GM21526 (cell line): ENCODE measurements around the gene PRAMEF5.
"Not testable (repeated sequence)": the region's sequence is repeated elsewhere in the genome, so short reads cannot be mapped to it uniquely, and the experiment has no call there.

Experiments
- ATAC-seq: cut with Tn5 transposase; IDR thresholded peaks from one replicate; pipeline ENCODE4 v1.9.1; 2021; ENCODE audit warnings: moderate library complexity; ENCODE audit not compliant: unreplicated experiment, low FRiP score

PRAMEF5 gene

DNA sequence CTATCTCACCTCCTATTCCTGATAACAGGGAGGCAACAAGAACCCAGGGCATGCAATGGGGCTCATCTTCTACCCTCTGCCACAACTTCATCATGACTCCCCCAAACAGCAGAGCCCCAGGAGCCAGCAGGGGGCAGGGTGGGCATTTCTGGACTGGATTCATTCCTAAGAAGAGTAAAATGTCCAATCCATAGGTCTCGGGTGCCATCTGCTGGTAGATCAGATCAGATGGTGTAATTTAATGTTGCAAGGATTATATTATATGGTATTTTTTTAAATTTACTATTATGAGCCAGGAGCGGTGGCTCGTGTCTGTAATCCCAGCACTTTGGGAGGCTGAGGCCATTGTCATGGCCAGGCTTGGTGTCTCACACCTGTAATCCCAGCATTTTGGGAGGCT is 11.1 kb downstream of the PRAMEF5 start:
- ATAC-seq: not testable (repeated sequence)

DNA sequence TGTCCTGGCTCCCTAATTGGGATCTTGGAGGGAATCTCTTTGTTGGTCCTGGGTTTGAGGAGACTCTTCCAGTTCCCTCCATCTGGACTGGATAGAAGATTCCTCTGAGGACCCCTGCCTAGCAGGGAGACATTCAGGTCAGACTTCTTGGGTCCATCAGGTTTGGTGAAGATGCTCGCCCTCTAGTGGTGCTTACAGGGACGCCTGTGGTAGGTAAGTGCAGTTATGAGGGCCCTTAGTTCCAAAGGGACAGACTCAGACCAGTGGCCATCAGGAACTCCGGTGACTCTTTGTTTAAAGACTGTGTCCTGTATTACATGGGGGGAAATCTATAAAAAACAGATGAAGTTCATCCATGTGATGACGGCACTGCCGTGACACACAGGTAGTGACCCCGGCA is 23.0 kb downstream of the PRAMEF5 start:
- not testable (repeated sequence) for ATAC-seq

DNA sequence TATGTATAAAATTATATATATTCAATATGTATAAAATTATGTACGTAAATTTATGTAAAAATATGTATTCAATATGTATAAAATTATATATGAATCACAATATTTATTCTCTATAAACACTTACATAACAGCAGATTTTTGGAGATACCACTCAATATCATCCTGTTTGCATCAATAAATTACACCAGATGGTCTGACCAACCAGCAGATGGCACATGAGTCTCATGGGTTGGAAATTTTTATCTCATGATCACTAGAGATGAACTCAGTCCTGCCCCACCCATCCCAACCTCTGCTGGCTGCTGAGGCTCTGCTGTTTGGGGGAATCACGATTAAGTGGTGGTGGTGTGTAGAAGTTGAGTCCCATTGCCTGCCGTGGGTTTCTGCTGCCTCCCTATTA is 25.6 kb downstream of the PRAMEF5 start:
- not testable (repeated sequence) for ATAC-seq

DNA sequence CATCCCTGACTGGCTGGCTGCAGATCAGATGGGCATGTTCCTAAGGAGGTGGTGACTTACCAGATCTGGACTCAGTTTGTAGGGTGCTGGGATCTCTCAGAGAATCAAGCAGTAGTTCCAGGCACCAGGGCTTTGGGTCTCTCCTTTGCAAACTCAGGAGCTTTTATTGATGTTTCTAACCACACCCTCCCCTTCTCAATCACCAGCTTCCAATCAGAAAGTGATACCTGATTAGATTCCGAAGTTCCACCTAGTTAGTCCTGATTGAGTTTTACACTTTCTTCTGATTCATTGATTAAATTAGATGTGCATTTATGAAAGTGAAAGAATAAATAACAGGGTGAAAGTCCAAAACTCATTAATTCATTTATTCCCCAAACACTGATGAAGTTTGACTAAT is 31.0 kb downstream of the PRAMEF5 start, which contains the start of gene PRAMEF8:
Gene PRAMEF8, minus strand, starts transcription at position 101 of the 400 bp plus-strand sequence. CDS start 1,046 bp downstream, outside the sequence.
- not testable (repeated sequence) for ATAC-seq

DNA sequence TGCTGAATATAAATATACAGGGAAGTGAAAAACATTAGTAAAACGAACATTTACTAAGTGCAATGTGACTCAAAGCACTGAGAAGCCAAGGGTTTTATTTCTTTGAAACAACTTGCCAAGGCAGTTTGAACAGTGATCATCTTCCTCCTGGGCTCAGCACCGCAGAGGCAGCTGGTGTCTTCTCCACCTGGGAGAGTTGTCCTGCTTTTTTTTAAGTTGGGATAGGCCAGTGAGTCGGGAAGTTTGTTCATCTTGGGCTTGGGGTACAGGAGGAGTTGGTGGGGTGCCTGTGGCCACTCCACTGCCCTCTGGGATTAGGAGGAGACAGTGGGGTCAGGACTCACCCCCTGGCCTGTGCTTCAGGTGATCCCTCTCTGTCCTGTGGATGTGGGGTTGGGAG is 35.0 kb downstream of the PRAMEF5 start:
- ATAC-seq: not testable (repeated sequence)

DNA sequence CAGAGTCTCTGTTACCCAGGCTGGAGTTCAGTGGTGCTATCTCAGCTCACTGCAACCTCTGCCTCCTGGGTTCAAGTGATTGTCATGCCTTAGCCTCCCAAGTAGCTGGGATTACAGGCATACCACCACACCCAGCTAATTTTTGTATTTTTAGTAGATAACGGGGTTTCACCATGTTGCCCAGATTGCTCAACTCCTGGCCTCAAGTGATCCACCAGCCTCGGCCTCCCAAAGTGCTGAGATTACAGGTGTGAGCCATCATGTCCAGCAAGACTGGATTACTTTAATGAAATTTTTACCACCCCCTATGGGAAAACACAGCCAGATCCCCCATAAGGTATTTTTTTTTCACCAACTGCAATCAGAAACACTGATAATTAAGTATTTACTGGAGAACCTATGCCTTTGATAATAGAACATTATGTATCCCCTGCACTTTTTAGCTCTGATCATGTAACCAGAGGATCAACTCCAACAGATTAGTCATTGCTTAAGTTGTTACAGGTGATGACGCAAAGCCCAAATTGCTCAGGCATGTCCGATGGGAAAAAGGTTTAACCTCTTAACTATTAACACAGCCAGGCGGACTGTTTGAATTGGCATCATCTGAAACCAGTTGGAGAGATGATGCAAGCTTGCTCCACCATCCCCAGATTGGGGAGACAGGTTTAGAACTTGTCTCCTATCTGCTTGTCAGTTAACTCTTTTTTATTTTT is 43.4 kb downstream of the PRAMEF5 start:
- not testable (repeated sequence) for ATAC-seq

DNA sequence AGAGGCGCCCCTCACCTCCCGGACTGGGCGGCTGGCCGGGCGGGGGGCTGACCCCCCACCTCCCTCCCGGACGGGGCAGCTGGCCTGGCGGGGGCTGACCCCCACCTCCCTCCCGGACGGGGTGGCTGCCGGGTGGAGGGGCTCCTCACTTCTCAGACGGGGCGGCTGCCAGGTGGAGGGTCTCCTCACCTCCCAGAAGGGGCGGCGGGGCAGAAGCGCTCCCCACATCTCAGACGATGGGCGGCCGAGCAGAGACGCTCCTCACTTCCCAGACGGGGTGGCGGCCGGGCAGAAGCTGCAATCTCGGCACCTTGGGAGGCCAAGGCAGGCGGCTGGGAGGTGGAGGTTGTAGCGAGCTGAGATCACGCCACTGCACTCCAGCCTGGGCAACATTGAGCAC is 44.7 kb downstream of the PRAMEF5 start:
- not testable (repeated sequence) for ATAC-seq

DNA sequence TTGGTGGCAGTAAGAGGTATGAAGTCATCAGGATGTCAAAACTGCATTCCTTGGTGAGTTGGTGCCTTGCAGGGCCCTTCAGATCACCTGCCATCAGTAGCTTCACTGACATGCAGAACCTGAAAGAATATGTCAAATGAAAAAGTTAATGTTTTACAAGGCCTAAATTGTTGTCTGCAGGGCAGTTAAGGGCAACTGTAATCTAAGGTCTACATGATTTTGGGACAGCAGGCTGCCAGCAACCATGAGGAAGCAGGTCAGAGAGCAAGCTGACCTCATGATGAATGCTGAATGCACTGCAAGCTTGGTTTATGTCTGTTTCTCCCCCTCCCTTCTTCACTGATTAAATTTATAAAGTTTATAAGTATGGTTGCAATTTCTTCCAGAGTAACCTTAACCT is 48.2 kb downstream of the PRAMEF5 start:
- ATAC-seq: not testable (repeated sequence)

DNA sequence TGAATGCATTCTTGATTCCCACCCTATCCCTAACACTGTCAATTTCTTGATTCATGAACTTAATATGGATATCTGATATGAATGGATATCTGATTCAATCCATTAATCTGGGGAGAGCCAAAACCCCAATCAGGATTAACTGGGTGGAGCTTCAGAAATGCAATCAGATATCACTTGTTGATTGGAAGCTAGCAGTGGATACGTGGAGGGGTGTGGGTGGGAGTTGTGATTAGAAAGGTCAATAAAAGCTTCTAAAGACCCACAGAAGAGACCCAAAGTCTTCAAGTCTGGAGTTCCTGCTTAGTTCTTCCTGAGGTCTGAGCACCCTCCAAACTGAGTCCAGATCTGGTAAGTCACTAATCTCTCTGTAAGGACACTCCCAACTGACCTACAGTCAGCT is 49.2 kb downstream of the PRAMEF5 start, which contains the start of gene PRAMEF33:
Gene PRAMEF33, plus strand, starts transcription at position 301 of the 400 bp plus-strand sequence. CDS start 2,416 bp downstream, outside the sequence.
- not testable (repeated sequence) for ATAC-seq
